ENCODE measurements around the gene TRIM29. TPM values are rescaled to one million over a fixed set of nuclear protein-coding genes. Genes with fewer than 3 reads are reported as not detected.

The TRIM29 gene
- total and polyA plus RNA-seq, 2 of the 13 experiments (the other 11 are each of a cell fraction or from before 2014, with no cell fraction given): 0.86 TPM

GRCh38 chr11:120108785-120109168 is 29.1 kb downstream of the TRIM29 start:
- Histone ChIP-seq H4K20me1 (ENCODE audit: insufficient read depth, low read length) (no peaks in the 10 kb centered on the region; the same call in 1 of the 2 replicates), H2AFZ (ENCODE audit: low read length) (no peak overlapping the region), H3K79me2 (ENCODE audit: insufficient read depth, low read length) (no peaks in the 10 kb centered on the region), H3K36me3 (replicated peaks in 1 of 2; ENCODE audit: control insufficient read depth in 1 of 2, insufficient read depth in 2 of 2, low read length in 2 of 2) (no peaks in the 10 kb centered on the region), H3K9me3 (ENCODE audit: low read length) (no peaks in the 10 kb centered on the region), H3K27me3 (ENCODE audit: control insufficient read depth in 1 of 2, insufficient read depth in 2 of 2, low read length in 2 of 2) (peaks cover 6 to 55% of the 10 kb centered on the region in 2 experiments; a peak in 4 of 5 replicates), H3K4me1 (ENCODE audit: insufficient read depth, low read length) (no peaks in the 10 kb centered on the region), H3K4me2 (ENCODE audit: low read depth, low read length) (no peak overlapping the region), H3K9ac (ENCODE audit: insufficient read depth, low read depth, low read length) (no peak overlapping the region), H3K4me3 (replicated peaks in 1 of 3; ENCODE audit: insufficient read depth in 1 of 3, low read depth in 2 of 3, low read length in 3 of 3) (no peak overlapping the region), H3K27ac (ENCODE audit: extremely low read length, insufficient read depth, low read length) (no peak overlapping the region)
- ChIA-PET CTCF (ENCODE audit: low intra/inter-chr PET ratio, low total read pairs) (interaction anchor here (0.8 to 1.3 kb wide), 2 partner anchors 442 to 467 kb away, joined by 5 to 7 read pairs; no protein-coding TSS in a partner anchor), POLR2A (no interaction called here)
- 0% methylated on average over 5 of the region's 6 CpGs for WGBS (ENCODE audit: low lambda C conversion rate)
- no peak for FAIRE-seq
- no peak for DNase-seq (ENCODE audit: low spot score)
- no peak for ATAC-seq
- intact Hi-C loops (cut with micrococcal nuclease; ENCODE audit: unreplicated experiment) (loop anchor here (1.0 kb wide), 3 partner anchors 442 to 627 kb away; no protein-coding TSS in a partner anchor), in situ Hi-C loops (cut with HindIII; ENCODE audit: extremely low pct_ligation_motif_present, low pct_unique_long_range_greater_than_20kb) (loop anchor here (10.0 kb wide), 2 partner anchors 444 to 624 kb away; no protein-coding TSS in a partner anchor)
- no TSS peak for BruUV-seq (replicated peaks)
- no peak for TF ChIP-seq GABPB1 (CRISPR knock-in tag; IDR thresholded peaks at IDR 0.05)
- no peak for TF ChIP-seq ZNF775 (CRISPR knock-in tag; IDR thresholded peaks at IDR 0.05; ENCODE audit: borderline replicate concordance)
- TF ChIP-seq POLR2AphosphoS2 (IDR thresholded peaks at IDR 0.05; ENCODE audit: low read depth, low read length): no peak
- TF ChIP-seq ZMYM3 (CRISPR knock-in tag; IDR thresholded peaks at IDR 0.05): no peak
- no peak for TF ChIP-seq ZBTB7B (CRISPR knock-in tag; IDR thresholded peaks at IDR 0.05)
- no peak for TF ChIP-seq LRRFIP1 (CRISPR knock-in tag; conservative IDR thresholded peaks at IDR 0.05)
- TF ChIP-seq ZNF7 (CRISPR knock-in tag; IDR thresholded peaks at IDR 0.05): no peak
- no peak for TF ChIP-seq SALL2 (CRISPR knock-in tag; IDR thresholded peaks at IDR 0.05)
- TF ChIP-seq CEBPB (IDR thresholded peaks at IDR 0.05; ENCODE audit: borderline replicate concordance, low read depth, low read length): no peak
- no peak for TF ChIP-seq ZNF180 (CRISPR knock-in tag; IDR thresholded peaks at IDR 0.05; ENCODE audit: borderline replicate concordance, low read depth)
- TF ChIP-seq HINFP (CRISPR knock-in tag; IDR thresholded peaks at IDR 0.05; ENCODE audit: low read depth): no peak
- no peak for TF ChIP-seq SIX1 (CRISPR knock-in tag; IDR thresholded peaks at IDR 0.05; ENCODE audit: borderline replicate concordance)
- TF ChIP-seq ZNF646 (CRISPR knock-in tag; IDR thresholded peaks at IDR 0.05): no peak
- TF ChIP-seq ZNF549 (CRISPR knock-in tag; IDR thresholded peaks at IDR 0.05): no peak
- TF ChIP-seq SOX5 (CRISPR knock-in tag; IDR thresholded peaks at IDR 0.05; ENCODE audit: borderline replicate concordance): no peak
- TF ChIP-seq ZNF788 (CRISPR knock-in tag; IDR thresholded peaks at IDR 0.05; ENCODE audit: borderline replicate concordance): no peak

Data from HepG2 (cell line).